ENCODE measurements around the gene HYAL1.

Gene HYAL1

GRCh38 chr3:50303013-50303815 lies at the start of gene HYAL1:
Gene HYAL1 (minus strand): TSS chr3:50303574. CDS start chr3:50302956, 618 bp downstream.
- in situ Hi-C loops (cut with MboI; ENCODE audit: low sequenced_read_pairs), result no loop called here

GRCh38 chr3:50352781-50353180 lies 49.4 kb upstream of the HYAL1 start:
- in situ Hi-C loops (cut with MboI; ENCODE audit: low sequenced_read_pairs), result no loop called here

GRCh38 chr3:50351323-50351697 lies 47.9 kb upstream of the HYAL1 start:
- in situ Hi-C loops (cut with MboI; ENCODE audit: low sequenced_read_pairs), result no loop called here

- in situ Hi-C loops (cut with MboI; ENCODE audit: low sequenced_read_pairs), result no loop called here
These were observed 47.4 kb upstream of the HYAL1 start, which contains the start of the genes CYB561D2 and NPRL2 for GRCh38 chr3:50350527-50351322. Gene CYB561D2 (plus strand): TSS chr3:50350862. CDS start chr3:50351434, 572 bp downstream. Gene NPRL2 (minus strand): TSS chr3:50350775. CDS start chr3:50350652, 123 bp downstream.

DNA sequence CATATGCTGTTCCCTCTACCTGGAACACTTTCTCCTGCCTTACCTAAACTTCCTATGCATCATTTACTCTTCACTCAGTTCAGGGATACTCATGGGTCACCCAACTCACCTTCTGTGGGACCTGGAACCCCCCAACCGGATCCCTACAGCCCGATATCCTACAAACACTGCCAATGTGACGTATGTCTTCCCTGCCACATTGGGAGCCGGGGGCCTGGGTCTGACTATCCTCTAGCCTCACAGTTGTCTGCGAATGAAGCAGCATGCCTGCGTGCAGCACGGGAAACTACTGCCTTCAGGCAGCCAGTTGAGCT lies 46.8 kb upstream of the HYAL1 start:
- in situ Hi-C loops (cut with MboI; ENCODE audit: low sequenced_read_pairs), result no loop called here

DNA sequence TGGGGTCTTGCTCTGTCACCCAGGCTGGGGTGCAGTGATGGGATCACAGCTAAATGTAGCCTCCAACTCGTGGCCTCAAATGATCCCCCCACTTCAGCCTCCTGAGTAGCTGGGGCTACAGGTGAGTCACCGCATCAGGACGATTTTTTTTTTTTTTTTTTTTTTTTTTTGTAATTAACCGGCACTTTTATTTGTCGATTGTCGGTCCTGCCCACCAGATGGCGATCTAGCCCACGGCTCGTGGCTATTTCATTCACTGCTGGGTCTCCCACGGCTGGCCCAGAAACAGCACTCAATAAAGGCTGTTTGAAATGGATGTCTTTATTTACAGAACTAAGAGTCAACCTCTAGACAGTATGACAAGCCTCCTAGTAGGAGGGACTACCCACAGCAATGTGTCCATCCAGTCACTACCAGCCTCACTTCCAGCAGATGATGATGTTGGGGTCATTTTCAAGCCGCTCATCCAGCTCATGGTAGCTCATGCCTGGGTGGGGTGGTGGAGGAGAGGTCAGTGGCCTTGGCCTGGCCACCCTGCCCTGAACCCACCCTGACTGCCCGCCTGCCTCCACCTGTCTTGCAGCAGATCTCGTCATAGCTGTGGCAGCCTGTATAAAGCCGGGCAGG lies 43.9 kb upstream of the HYAL1 start:
- in situ Hi-C loops (cut with MboI; ENCODE audit: low sequenced_read_pairs), result no loop called here

- in situ Hi-C loops (cut with MboI; ENCODE audit: low sequenced_read_pairs), result no loop called here
These were observed 42.3 kb upstream of the HYAL1 start, which contains the start of gene ZMYND10 for GRCh38 chr3:50345586-50346234. Gene ZMYND10 (minus strand): TSS chr3:50345732. CDS start chr3:50345579, 153 bp downstream.

DNA sequence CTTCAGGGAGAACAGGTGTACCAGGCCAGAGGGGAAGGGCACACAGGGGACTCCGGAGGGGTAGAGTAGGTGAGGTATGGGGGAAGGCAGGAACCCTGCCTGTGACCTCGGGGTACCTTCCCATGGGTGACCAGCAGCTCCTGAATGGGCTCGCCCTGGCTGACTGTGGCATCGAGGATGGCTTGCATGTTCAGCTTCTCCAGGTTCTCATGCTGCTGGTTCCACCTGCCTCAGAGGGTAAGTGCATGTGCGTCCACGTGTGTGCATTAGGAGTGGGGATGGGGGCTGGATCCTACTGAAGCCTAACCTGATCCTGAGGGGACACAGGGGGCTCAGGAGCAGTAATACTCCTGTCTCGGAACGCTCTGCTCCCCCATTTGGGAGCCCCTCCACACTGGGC lies 41.6 kb upstream of the HYAL1 start:
- in situ Hi-C loops (cut with MboI; ENCODE audit: low sequenced_read_pairs), result no loop called here

GRCh38 chr3:50342813-50343633 lies 39.6 kb upstream of the HYAL1 start:
- in situ Hi-C loops (cut with MboI; ENCODE audit: low sequenced_read_pairs), result no loop called here

DNA sequence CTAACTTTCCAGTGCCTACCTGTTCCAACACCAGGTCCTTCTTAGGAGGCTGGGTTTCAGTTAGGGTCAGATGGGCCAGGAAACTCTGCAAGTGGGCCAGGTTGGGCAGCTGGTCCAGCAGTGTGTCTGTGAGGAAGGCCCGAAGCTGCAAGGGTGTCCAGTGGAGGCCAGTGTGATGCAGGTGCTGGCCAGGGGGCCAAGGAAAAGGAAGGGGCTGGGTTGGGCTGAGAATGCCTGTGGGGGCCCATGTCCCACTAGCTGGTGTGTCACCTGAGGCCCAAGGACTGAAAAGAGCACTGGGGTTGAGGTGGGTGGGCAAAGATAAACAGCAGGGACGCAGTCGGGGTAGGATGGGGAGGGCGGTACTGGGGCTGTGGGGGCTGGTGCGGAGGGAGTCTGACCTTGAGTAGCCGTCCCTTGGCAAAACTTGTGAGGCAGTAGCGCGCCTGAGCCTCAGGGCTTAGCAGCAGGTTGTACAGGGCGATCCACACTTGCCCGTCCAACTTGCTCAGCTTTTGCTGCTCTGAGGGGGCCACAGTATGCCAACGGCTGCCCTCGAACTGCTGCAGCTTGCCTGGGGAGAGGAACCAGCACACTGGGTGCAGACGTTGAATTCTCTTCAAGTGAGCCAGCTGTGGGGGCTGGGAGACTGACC lies 38.7 kb upstream of the HYAL1 start:
- in situ Hi-C loops (cut with MboI; ENCODE audit: low sequenced_read_pairs), result no loop called here

- in situ Hi-C loops (cut with MboI; ENCODE audit: low sequenced_read_pairs), result no loop called here
These were observed 38.2 kb upstream of the HYAL1 start for GRCh38 chr3:50341537-50341936.

- in situ Hi-C loops (cut with MboI; ENCODE audit: low sequenced_read_pairs), result no loop called here
These were observed 37.3 kb upstream of the HYAL1 start, which contains the start of gene RASSF1 for GRCh38 chr3:50340448-50341329. Gene RASSF1 (minus strand): TSS chr3:50340836. CDS start chr3:50340805, 31 bp downstream.

DNA sequence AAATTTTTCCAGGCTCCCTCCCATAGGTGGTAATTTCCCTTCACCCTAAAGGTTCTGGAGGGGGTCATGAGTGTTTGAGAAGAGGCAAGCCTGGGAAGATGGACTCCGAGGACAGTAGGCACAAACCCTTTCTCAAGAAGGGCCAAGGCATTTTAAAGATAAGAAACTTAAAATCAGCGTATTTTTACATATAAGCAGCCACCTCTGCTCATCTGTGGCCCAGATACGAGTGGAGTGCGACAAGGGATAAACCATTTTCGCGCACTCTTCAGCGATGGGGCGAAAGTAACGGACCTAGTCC lies 36.7 kb upstream of the HYAL1 start:
- in situ Hi-C loops (cut with MboI; ENCODE audit: low sequenced_read_pairs), result no loop called here

GRCh38 chr3:50339485-50340146 lies 36.2 kb upstream of the HYAL1 start:
- in situ Hi-C loops (cut with MboI; ENCODE audit: low sequenced_read_pairs), result no loop called here

GRCh38 chr3:50338965-50339364 lies 35.6 kb upstream of the HYAL1 start:
- in situ Hi-C loops (cut with MboI; ENCODE audit: low sequenced_read_pairs), result no loop called here

- in situ Hi-C loops (cut with MboI; ENCODE audit: low sequenced_read_pairs), result no loop called here
These were observed 33.9 kb upstream of the HYAL1 start for GRCh38 chr3:50337175-50337861.

- in situ Hi-C loops (cut with MboI; ENCODE audit: low sequenced_read_pairs), result no loop called here
These were observed 33.2 kb upstream of the HYAL1 start for GRCh38 chr3:50336452-50337174.
